ENCODE measurements around the gene UBAP2L. TPM values are rescaled to one million over a fixed set of nuclear protein-coding genes. Genes with fewer than 3 reads are reported as not detected.
A peak's percentile ranks its signal among the peaks of the same experiment; 100 is the strongest.

The UBAP2L gene
- total RNA-seq, 1 experiment from 2014 or later = 265 TPM

DNA sequence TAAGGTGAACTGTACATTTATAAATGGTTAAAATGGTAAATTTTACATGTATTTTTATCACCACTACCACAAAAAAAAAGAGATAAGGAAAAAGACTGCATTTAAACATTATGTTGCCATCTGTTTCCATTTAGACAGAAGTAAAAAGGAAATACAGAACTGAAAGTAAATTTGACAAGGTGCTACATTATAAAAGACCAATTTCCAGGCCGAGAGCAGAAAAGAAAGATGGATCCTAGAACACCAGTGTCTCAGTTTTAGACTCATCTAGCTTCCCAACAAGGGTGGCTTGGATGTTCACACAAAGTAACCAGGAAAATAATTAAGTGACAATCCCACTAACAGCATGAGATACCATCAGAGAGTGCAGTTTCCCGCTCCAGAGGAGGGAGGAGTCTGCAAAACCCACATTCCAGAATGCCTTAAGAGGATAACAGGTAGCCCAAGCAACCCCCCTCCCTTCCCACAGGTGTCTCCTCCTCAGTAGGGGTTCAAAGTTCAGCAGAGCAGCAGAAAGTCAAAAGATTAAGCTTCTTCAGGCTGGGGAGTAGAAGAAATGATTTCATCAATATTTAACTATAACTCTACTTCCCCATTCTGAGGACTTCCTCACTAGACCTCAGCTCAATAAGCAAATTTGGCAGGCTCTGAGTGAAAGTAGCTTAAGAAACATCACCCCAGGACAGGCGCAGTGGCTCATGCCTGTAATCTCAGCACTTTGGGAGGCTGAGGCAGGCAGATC lies 40.6 kb upstream of the UBAP2L start:
- peaks cover 69% of the 10 kb centered on the region for H3K79me2 ChIP-seq (ENCODE audit: insufficient read depth, low read length)
- peaks cover 5% of the 10 kb centered on the region; the same call in 1 of the 2 replicates for H3K4me1 ChIP-seq (ENCODE audit: insufficient read depth, low read length)
- no peak overlapping the region for H4K8ac ChIP-seq (replicated peaks; ENCODE audit: insufficient read length, low read depth, low read length)
- no peak overlapping the region for H3K9ac ChIP-seq (ENCODE audit: extremely low read depth, insufficient read length, low read length)
- no peaks in the 10 kb centered on the region for H4K20me1 ChIP-seq (ENCODE audit: control insufficient read depth, insufficient read depth, insufficient read length)
- Mint-ChIP-seq H3K27me3 (ENCODE audit: low read depth) (peaks cover 4% of the 10 kb centered on the region), H3K4me3 (peak overlapping the region; percentile 50 to 100), H3K36me3 (ENCODE audit: insufficient read depth in 1 of 3, low read depth in 3 of 3) (peaks cover 39 to 62% (median 45%) of the 10 kb centered on the region in 3 experiments), H3K4me1 (peaks cover 48 to 63% of the 10 kb centered on the region in 2 experiments), H3K27ac (peak overlapping the region; percentile 56 to 94 (median 72); a peak in 6 of 7 replicates), H3K9me3 (no peaks in the 10 kb centered on the region; a peak in 2 of 5 replicates)
- no peak overlapping the region for H3K27ac ChIP-seq (ENCODE audit: insufficient read length, low read depth, low read length)
- H3K18ac ChIP-seq (ENCODE audit: insufficient read length, low read depth, low read length) = no peak overlapping the region
- no peak overlapping the region for H2BK12ac ChIP-seq (ENCODE audit: insufficient read length, low read depth, low read length)
- no CpG with 5 or more reads among the region's 3 CpGs for WGBS (ENCODE audit: extremely low coverage, insufficient read length, low lambda C conversion rate)
- H3K14ac ChIP-seq (ENCODE audit: insufficient read depth, low read length) = no peak overlapping the region
- H2AFZ ChIP-seq (ENCODE audit: low read length) = no peak overlapping the region
- H3K4me2 ChIP-seq (ENCODE audit: insufficient read depth, insufficient read length, low read length) = peak overlapping the region; percentile 100
- H2BK120ac ChIP-seq (ENCODE audit: low read depth, low read length, poor library complexity, severe bottlenecking) = no peak overlapping the region
- no peak overlapping the region for H2BK15ac ChIP-seq (ENCODE audit: low read depth, low read length)
- no peak for DNase-seq
- H3K23me2 ChIP-seq (ENCODE audit: insufficient read length, low read depth, low read length, poor library complexity, severe bottlenecking) = peaks cover 9% of the 10 kb centered on the region
- no peak overlapping the region for H3T11ph ChIP-seq (ENCODE audit: low read length)
- H3K27me3 ChIP-seq (ENCODE audit: insufficient read depth, low read length) = no peaks in the 10 kb centered on the region
- no peak overlapping the region for H2BK5ac ChIP-seq (ENCODE audit: insufficient read length, low read length)
- no peak overlapping the region for H4K5ac ChIP-seq (ENCODE audit: insufficient read length, low read depth, low read length)
- H2BK20ac ChIP-seq (ENCODE audit: low read depth, low read length, poor library complexity, severe bottlenecking) = no peak overlapping the region
- no peak overlapping the region for H4K91ac ChIP-seq (ENCODE audit: insufficient read length, low read depth, low read length)
- H3K23ac ChIP-seq (ENCODE audit: insufficient read length, low read depth, low read length) = no peak overlapping the region
- no peak overlapping the region for H3K56ac ChIP-seq (ENCODE audit: insufficient read length, low read depth, low read length)
- peaks cover 7% of the 10 kb centered on the region for H3K79me1 ChIP-seq (ENCODE audit: insufficient read depth, low read depth, low read length, poor library complexity, severe bottlenecking)
- no peaks in the 10 kb centered on the region for H3K9me3 ChIP-seq (ENCODE audit: control insufficient read depth, low read depth, low read length)
- TF ChIP-seq CTCF (conservative IDR thresholded peaks at IDR 0.05) = no peak
- no peak overlapping the region for H2AK5ac ChIP-seq (ENCODE audit: insufficient read length, low read length)
- no peak overlapping the region for H3K4ac ChIP-seq (ENCODE audit: low read depth, low read length)

All from H9 (cell line).